ENCODE data around the gene P2RY6.

DNA sequence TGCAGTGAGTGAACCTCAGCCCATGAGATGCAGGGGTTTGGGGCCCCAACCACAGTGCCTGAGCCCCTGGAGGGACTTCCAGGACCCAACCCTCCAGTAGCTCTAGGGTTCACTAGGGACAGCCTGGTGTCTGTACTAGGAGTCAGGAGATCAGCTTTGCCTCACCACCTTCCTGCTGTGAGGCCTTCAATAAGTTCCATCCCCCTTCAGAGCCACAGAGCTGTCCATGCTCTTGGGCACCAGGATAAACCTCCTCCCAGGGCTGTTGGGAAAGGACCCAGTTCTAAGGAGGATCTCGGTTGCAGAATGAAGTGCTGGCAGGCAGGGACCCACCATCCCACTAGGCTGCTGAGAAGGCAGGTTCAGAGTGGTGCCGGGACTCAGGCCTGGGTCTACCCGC, 45.7 kb downstream of the P2RY6 start:
- TF ChIP-seq, protein P1, sequence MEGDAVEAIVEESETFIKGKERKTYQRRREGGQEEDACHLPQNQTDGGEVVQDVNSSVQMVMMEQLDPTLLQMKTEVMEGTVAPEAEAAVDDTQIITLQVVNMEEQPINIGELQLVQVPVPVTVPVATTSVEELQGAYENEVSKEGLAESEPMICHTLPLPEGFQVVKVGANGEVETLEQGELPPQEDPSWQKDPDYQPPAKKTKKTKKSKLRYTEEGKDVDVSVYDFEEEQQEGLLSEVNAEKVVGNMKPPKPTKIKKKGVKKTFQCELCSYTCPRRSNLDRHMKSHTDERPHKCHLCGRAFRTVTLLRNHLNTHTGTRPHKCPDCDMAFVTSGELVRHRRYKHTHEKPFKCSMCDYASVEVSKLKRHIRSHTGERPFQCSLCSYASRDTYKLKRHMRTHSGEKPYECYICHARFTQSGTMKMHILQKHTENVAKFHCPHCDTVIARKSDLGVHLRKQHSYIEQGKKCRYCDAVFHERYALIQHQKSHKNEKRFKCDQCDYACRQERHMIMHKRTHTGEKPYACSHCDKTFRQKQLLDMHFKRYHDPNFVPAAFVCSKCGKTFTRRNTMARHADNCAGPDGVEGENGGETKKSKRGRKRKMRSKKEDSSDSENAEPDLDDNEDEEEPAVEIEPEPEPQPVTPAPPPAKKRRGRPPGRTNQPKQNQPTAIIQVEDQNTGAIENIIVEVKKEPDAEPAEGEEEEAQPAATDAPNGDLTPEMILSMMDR (IDR thresholded peaks at IDR 0.05) = no peak
- TF ChIP-seq POLR2A (IDR thresholded peaks at IDR 0.05) = no peak
